ENCODE measurements around the gene NXPE3.

The NXPE3 gene

GRCh38 chr3:101836160-101836559 is 57.1 kb downstream of the NXPE3 start:
- in situ Hi-C loops (cut with MboI; ENCODE audit: low pct_unique_long_range_greater_than_20kb, low sequenced_read_pairs, unreplicated experiment), result no loop called here
- DNase-seq (ENCODE audit: low spot score), result no peak
- TF ChIP-seq CTCF (IDR thresholded peaks at IDR 0.05; ENCODE audit: extremely low read depth, insufficient read depth, missing control alignments), result no peak

DNA sequence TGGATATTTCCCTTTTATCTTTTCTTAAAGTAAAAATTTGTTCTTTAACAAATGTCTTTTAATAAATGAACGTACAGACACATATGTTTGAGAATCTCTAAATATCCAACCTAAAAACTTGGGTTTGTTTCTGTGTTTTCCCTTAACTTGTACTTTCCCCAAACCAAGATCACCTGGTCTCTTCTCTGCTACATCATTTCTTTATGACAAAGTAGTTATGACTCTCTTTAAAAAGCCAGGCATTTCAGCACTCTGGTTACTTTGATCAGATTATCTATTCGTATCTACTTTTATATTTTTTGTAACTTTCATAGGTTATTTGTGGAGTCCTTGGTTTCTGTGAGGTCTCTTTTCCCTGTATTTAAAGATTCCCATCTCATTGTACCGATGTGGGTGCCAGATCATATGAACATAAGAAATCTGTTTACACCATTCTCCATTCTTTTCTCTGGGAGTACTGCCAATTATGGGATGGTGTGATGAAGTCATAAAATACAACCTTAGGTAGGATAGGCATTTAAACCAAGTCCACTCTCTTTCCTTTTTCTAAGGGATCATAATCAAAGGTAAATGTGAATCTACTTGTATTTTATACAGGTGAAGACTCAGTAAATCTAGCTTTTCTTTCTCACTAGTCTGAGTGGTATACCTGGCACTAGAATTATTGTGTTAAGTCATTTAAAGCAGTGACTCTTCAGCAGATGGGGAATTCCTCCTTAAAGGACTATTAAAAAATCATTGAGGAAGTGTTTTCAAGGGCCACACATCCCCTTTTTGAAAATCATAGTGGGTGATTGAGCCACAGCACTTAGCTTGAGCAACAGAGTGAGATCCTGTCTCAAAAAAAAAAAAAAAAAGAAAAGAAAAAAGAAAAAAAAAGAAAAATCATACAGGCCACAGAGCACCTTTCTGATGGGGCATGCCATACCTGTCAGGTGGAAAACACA is 57.9 kb downstream of the NXPE3 start:
- no peak for TF ChIP-seq CTCF (IDR thresholded peaks at IDR 0.05; ENCODE audit: extremely low read depth, insufficient read depth, missing control alignments)
- no peak for DNase-seq (ENCODE audit: low spot score)
- in situ Hi-C loops (cut with MboI; ENCODE audit: low pct_unique_long_range_greater_than_20kb, low sequenced_read_pairs, unreplicated experiment), result no loop called here

DNA sequence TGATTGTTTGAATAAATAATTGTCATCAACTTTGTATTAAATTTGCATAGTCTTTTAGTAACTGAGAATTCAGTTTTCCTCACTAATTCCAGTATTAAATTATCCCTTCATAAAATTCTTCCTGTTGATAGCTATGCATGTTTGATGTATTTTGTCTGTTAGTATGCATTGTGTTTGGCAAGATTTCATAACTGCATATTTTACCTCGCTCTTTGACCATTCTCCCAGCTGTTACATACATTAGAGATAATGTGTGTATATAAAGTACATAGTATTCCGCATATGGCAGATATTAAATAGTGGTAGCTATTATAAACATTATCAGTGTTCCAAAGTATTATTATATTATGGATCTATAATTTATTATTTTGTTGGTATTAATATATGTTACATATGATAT is 59.7 kb downstream of the NXPE3 start:
- TF ChIP-seq CTCF (IDR thresholded peaks at IDR 0.05; ENCODE audit: extremely low read depth, insufficient read depth, missing control alignments), result no peak
- in situ Hi-C loops (cut with MboI; ENCODE audit: low pct_unique_long_range_greater_than_20kb, low sequenced_read_pairs, unreplicated experiment), result no loop called here
- DNase-seq (ENCODE audit: low spot score), result no peak

DNA sequence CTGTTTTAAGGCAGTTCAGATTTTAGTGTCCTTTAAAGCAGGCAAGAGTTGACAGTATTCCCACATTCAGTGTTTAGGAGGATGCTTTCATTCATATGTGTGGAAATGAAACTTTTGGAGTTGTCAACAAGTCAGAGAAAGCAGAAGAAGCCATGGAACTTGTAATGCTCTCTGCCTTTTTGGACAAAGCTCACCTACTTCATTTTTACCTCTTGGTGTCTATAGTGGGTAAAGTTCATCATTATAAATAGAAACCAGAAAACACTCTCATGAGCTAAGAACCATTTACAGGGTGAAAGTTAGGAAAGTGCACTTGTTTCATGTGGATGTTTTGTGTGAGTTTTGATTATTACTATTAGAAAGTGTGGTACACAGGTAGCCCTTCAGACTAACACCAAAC is 61.1 kb downstream of the NXPE3 start:
- no peak for DNase-seq (ENCODE audit: low spot score)
- in situ Hi-C loops (cut with MboI; ENCODE audit: low pct_unique_long_range_greater_than_20kb, low sequenced_read_pairs, unreplicated experiment), result no loop called here
- no peak for TF ChIP-seq CTCF (IDR thresholded peaks at IDR 0.05; ENCODE audit: extremely low read depth, insufficient read depth, missing control alignments)

DNA sequence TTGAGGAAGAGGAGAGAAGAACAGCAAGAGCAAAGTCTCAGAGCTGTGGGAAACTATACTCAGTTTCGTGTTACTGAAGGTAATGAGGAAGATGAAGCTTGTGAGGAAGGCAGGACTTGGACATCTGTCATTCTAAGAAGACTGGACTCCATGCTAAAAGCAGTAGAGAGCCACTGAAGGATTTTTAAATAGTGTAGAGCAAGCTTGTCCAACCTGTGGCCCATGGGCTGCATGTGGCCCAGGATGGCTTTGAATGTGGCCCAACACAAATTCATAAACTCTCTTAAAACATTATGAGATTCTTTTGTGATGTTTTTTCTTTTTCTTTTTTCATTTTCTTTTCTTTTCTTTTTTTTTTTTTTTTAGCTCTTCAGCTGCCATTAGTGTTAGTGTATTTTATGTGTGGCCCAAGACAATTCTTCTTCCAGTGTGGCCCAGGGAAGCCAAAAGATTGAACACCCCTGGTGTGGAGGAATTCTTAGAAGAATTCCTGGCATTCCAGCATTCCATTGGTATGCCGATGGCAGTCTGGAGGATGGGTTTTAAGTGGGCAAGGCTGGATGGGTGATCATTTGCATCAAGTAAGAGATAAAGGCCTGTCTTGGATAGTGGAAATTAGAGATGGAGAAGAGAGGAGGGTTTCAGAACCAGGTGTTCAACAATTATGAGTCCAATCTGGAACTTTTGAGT is 63.4 kb downstream of the NXPE3 start:
- no peak for TF ChIP-seq CTCF (IDR thresholded peaks at IDR 0.05; ENCODE audit: extremely low read depth, insufficient read depth, missing control alignments)
- no peak for DNase-seq (ENCODE audit: low spot score)
- in situ Hi-C loops (cut with MboI; ENCODE audit: low pct_unique_long_range_greater_than_20kb, low sequenced_read_pairs, unreplicated experiment), result no loop called here

GRCh38 chr3:101842935-101843330 is 63.9 kb downstream of the NXPE3 start:
- DNase-seq (ENCODE audit: low spot score), result no peak
- in situ Hi-C loops (cut with MboI; ENCODE audit: low pct_unique_long_range_greater_than_20kb, low sequenced_read_pairs, unreplicated experiment), result no loop called here
- no peak for TF ChIP-seq CTCF (IDR thresholded peaks at IDR 0.05; ENCODE audit: extremely low read depth, insufficient read depth, missing control alignments)

Measured in GM13977 (cell line).